Thyroid gland (tissue), 4 donors: ENCODE data around the gene RUFY2. TPM values are rescaled to one million over a fixed set of nuclear protein-coding genes. Genes with fewer than 3 reads are reported as not detected.
A peak's percentile ranks its signal among the peaks of the same experiment; 100 is the strongest.
"Not testable (repeated sequence)": the region's sequence is repeated elsewhere in the genome, so short reads cannot be mapped to it uniquely, and the experiment has no call there.

ENCODE experiments used
- DNase-seq, 2 donors: peaks; one replicate each; pipeline ENCODE4 v3.0.0-alpha.2; 2019
- H3K27ac ChIP-seq, 3 donors: fragments of 200-600 bp; sonication (generic); 1 replicate in 2 of 3; 2 replicates in 1 of 3; pipeline ENCODE4 v1.5.1; 2016 to 2019; ENCODE audit warnings: mild to moderate bottlenecking in 1 of 3, moderate library complexity in 1 of 3
- H3K27me3 ChIP-seq: fragments of 200-600 bp; sonication (generic); one replicate; pipeline ENCODE4 v1.5.1; 2019
- H3K36me3 ChIP-seq, 2 donors: fragments of 200-600 bp; sonication (generic); one replicate each; pipeline ENCODE4 v1.5.1; 2016 to 2019
- H3K4me1 ChIP-seq, 2 donors: fragments of 200-600 bp; sonication (generic); one replicate each; pipeline ENCODE4 v1.5.1; 2017 to 2019
- H3K4me3 ChIP-seq, 3 donors: fragments of 200-600 bp; sonication (generic); replicated peaks in 1 of 3; 1 replicate in 2 of 3; 2 replicates in 1 of 3; pipeline ENCODE4 v1.5.1; 2016; ENCODE audit warnings: mild to moderate bottlenecking in 1 of 3
- H3K9me3 ChIP-seq: fragments of 200-600 bp; sonication (generic); one replicate; pipeline ENCODE4 v1.5.1; 2017
- CTCF ChIP-seq, 6 experiments: fragments of 200-600 bp in 3 of 6; fragments of 450-650 bp in 3 of 6; sonication (generic) in 3 of 6; IDR thresholded peaks; one replicate each; pipeline ENCODE4 v1.5.1; 2016 to 2019; ENCODE audit warnings: antibody characterized with exemption in 6 of 6, mild to moderate bottlenecking in 2 of 6, inconsistent platforms in 1 of 6, moderate library complexity in 1 of 6
- POLR2A ChIP-seq, 2 donors: fragments of 450-650 bp; IDR thresholded peaks; one replicate each; pipeline ENCODE4 v1.6.1; 2017; ENCODE audit warnings: antibody characterized with exemption in 2 of 2, mild to moderate bottlenecking in 2 of 2, moderate library complexity in 1 of 2
- WGBS, 2 donors: methylation state at CpG; one replicate each; pipeline ENCODE4 v1.1.5; 2017; 5-methylcytosine and 5-hydroxymethylcytosine counted together
- intact Hi-C: fragments of 100-400 bp; cut with DNase I; formaldehyde crosslinking; loops from one replicate; pipeline ENCODE4 v1.15.1; 2023
- total RNA-seq, 4 donors: library from RNA; depleted of rRNA; stranded (reverse); fragments of >200 nt; gene quantifications; one replicate each; pipeline ENCODE4 v1.2.3, GENCODE V29; 2016

RUFY2 gene
- total RNA-seq, 4 donors from 2014 or later = 27.4 to 52.5 (median 31.4) TPM

- Histone ChIP-seq H3K27me3 (no peaks in the 10 kb centered on the region), H3K4me1 (peaks cover 19 to 31% of the 10 kb centered on the region in 2 donors), H3K4me3 (no peak overlapping the region), H3K27ac (peak overlapping the region; percentile 10 to 85 (median 70)), H3K9me3 (no peaks in the 10 kb centered on the region), H3K36me3 (no peaks in the 10 kb centered on the region)
- TF ChIP-seq POLR2A (IDR thresholded peaks at IDR 0.05) (no peak), CTCF (IDR thresholded peaks at IDR 0.05) (no peak)
- WGBS, 2 donors = 37 to 47% methylated on average over 4 of the region's 4 CpGs
- intact Hi-C loops = no loop called here
- DNase-seq = no peak
Observed at GRCh38 chr10:68327889-68328786, 78.9 kb downstream of the RUFY2 start.

DNA sequence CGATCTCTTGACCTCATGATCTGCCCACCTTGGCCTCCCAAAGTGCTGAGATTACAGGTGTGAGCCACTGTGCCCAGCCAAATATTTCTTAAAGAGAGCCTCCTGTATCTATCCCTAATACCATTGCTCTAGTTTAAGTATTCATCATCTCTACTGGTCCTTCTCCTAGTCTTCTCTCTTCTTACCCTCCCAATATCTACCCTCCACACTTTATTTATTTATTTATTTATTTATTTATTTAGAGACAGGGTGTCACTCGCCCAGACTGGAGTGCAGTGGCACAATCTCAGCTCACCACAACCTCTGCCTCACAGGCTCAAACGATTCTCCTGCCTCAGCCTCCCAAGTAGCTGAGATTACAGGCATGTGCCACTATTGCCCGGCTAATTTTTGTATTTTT, 82.7 kb downstream of the RUFY2 start:
- H3K4me1 ChIP-seq = peaks cover 16% of the 10 kb centered on the region in 2 donors
- H3K9me3 ChIP-seq, DNase-seq, H3K36me3 ChIP-seq, H3K4me3 ChIP-seq, H3K27ac ChIP-seq, intact Hi-C loops, H3K27me3 ChIP-seq: not testable (repeated sequence)
- 94 to 99% methylated on average over 4 of the region's 4 CpGs for WGBS, 2 donors

GRCh38 chr10:68318331-68319059, 88.6 kb downstream of the RUFY2 start:
- Histone ChIP-seq H3K27me3 (no peaks in the 10 kb centered on the region), H3K4me1 (no peaks in the 10 kb centered on the region), H3K4me3 (no peak overlapping the region), H3K9me3 (no peaks in the 10 kb centered on the region), H3K36me3 (no peaks in the 10 kb centered on the region), H3K27ac (no peak overlapping the region)
- TF ChIP-seq POLR2A (IDR thresholded peaks at IDR 0.05) (no peak), CTCF (IDR thresholded peaks at IDR 0.05) (no peak)
- no peak for DNase-seq
- 89 to 93% methylated on average over 1 of the region's 1 CpG for WGBS, 2 donors
- intact Hi-C loops = no loop called here

DNA sequence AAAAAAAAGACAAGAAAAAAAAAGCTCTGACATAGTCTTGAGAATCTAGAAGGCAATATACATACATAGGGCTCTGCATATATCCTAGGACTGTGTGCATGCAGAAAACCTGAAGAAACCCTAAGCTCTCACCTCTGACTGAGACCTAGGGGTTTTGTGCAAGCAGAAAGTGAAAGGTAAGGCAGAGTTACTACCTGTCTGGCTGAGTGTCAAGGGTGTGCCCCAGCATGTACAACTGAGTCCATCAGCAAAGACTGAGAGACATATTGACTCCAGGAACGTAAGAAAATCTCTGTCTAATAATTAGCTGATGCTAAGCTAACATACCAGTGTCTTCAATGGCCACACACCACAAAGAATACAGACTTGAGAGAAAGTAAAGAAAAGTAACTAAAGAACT, 91.5 kb downstream of the RUFY2 start:
- no peak for DNase-seq
- no peaks in the 10 kb centered on the region for H3K4me1 ChIP-seq
- intact Hi-C loops = no loop called here
- no peaks in the 10 kb centered on the region for H3K9me3 ChIP-seq
- TF ChIP-seq POLR2A (IDR thresholded peaks at IDR 0.05) (no peak), CTCF (IDR thresholded peaks at IDR 0.05) (no peak)
- H3K27ac ChIP-seq = no peak overlapping the region
- H3K36me3 ChIP-seq = no peaks in the 10 kb centered on the region
- no peaks in the 10 kb centered on the region for H3K27me3 ChIP-seq
- 82 to 100% methylated on average over 1 of the region's 1 CpG for WGBS, 2 donors
- H3K4me3 ChIP-seq = no peak overlapping the region

GRCh38 chr10:68314930-68315329, 92.1 kb downstream of the RUFY2 start:
- DNase-seq, H3K27me3 ChIP-seq, H3K9me3 ChIP-seq, H3K4me1 ChIP-seq, H3K27ac ChIP-seq, intact Hi-C loops, H3K4me3 ChIP-seq, H3K36me3 ChIP-seq: not testable (repeated sequence)
- WGBS, 2 donors = 83 to 98% methylated on average over 6 of the region's 6 CpGs

GRCh38 chr10:68310531-68310930, 96.5 kb downstream of the RUFY2 start:
- DNase-seq = no peak
- H3K9me3 ChIP-seq = no peaks in the 10 kb centered on the region
- TF ChIP-seq CTCF (IDR thresholded peaks at IDR 0.05) (no peak), POLR2A (IDR thresholded peaks at IDR 0.05) (no peak)
- intact Hi-C loops = no loop called here
- H3K36me3 ChIP-seq = no peaks in the 10 kb centered on the region
- no peak overlapping the region for H3K27ac ChIP-seq
- H3K4me1 ChIP-seq = no peaks in the 10 kb centered on the region
- H3K4me3 ChIP-seq = no peak overlapping the region
- no peaks in the 10 kb centered on the region for H3K27me3 ChIP-seq
